ENCODE results near the gene JARID2.

GRCh38 chr6:15479761-15480160 is 233.9 kb downstream of the JARID2 start:
- TF ChIP-seq CTCF (IDR thresholded peaks at IDR 0.05 in 4 of 5, conservative IDR thresholded peaks at IDR 0.05 in 1 of 5) (no peak), POLR2A (IDR thresholded peaks at IDR 0.05) (no peak)

All from gastrocnemius medialis (tissue), 4 donors.